Neural progenitor cell (in vitro differentiated cells): Measurements from ENCODE around the gene PHACTR1.

Experiments
- EZH2 ChIP-seq: fragments of 200-600 bp; sonication (generic); IDR thresholded peaks from 2 replicates; pipeline ENCODE4 v1.6.1; 2017; ENCODE audit warnings: antibody characterized with exemption, mild to moderate bottlenecking, moderate library complexity
- EZH2phosphoT487 ChIP-seq: fragments of 200-600 bp; sonication (generic); IDR thresholded peaks from 2 replicates; pipeline ENCODE4 v1.6.1; 2017; ENCODE audit warnings: antibody characterized with exemption
- TF ChIP-seq, protein P1 (sequence below): fragments of 200-600 bp; sonication (generic); IDR thresholded peaks from 2 replicates; pipeline ENCODE4 v1.5.1; 2017; ENCODE audit warnings: antibody characterized with exemption, mild to moderate bottlenecking

GRCh38 chr6:13048113-13048512 is 331.5 kb downstream of the PHACTR1 start:
- TF ChIP-seq EZH2phosphoT487 (no peak), EZH2 (no peak)
- TF ChIP-seq, protein P1, sequence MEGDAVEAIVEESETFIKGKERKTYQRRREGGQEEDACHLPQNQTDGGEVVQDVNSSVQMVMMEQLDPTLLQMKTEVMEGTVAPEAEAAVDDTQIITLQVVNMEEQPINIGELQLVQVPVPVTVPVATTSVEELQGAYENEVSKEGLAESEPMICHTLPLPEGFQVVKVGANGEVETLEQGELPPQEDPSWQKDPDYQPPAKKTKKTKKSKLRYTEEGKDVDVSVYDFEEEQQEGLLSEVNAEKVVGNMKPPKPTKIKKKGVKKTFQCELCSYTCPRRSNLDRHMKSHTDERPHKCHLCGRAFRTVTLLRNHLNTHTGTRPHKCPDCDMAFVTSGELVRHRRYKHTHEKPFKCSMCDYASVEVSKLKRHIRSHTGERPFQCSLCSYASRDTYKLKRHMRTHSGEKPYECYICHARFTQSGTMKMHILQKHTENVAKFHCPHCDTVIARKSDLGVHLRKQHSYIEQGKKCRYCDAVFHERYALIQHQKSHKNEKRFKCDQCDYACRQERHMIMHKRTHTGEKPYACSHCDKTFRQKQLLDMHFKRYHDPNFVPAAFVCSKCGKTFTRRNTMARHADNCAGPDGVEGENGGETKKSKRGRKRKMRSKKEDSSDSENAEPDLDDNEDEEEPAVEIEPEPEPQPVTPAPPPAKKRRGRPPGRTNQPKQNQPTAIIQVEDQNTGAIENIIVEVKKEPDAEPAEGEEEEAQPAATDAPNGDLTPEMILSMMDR: no peak
